ENCODE results near the gene CCNYL1.
"Not testable (repeated sequence)": the region's sequence is repeated elsewhere in the genome, so short reads cannot be mapped to it uniquely, and the experiment has no call there.

The CCNYL1 gene

GRCh38 chr2:207716056-207716455, 4.6 kb downstream of the CCNYL1 start:
- Histone ChIP-seq H3K4me3 (no peak overlapping the region), H3K36me3 (no peaks in the 10 kb centered on the region), H3K27me3 (no peaks in the 10 kb centered on the region), H3K9me3 (no peaks in the 10 kb centered on the region), H3K4me1 (peaks cover 0 to 23% (median 8%) of the 10 kb centered on the region in 4 donors), H3K27ac (no peak overlapping the region)
- intact Hi-C loops (cut with DNase I; ENCODE audit: low total_unique reads), result loop anchor here (10.0 kb wide), 1 partner anchor 91 kb away; the partner anchor contains the start of gene METTL21A
- TF ChIP-seq CTCF (IDR thresholded peaks at IDR 0.05), result no peak
- no peak for DNase-seq

DNA sequence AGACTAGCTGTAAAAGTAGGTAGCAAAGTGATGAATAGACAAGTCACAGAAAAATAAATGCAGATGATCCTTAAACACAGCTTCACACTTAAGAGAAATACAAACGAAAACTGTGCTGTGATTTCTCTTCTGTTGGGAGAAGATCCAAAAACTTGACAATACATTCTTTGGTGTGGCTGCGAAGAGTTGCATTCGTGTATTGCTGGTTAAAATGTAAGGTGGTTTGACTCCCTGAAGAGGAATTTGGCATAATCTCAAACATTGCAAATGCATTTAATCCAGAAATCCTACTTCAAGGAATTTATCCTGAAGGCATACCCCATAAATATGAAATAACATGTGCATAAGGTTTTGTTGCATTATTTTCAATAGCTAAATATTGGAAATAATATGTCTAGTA, 7.1 kb downstream of the CCNYL1 start:
- intact Hi-C loops (cut with DNase I; ENCODE audit: low total_unique reads), result loop anchor here (10.0 kb wide), 1 partner anchor 94 kb away; the partner anchor contains the start of gene METTL21A
- Histone ChIP-seq H3K27ac (no peak overlapping the region), H3K4me1 (peaks cover 0 to 10% (median 2%) of the 10 kb centered on the region in 4 donors), H3K27me3 (no peaks in the 10 kb centered on the region), H3K9me3 (no peaks in the 10 kb centered on the region), H3K4me3 (no peak overlapping the region), H3K36me3 (no peaks in the 10 kb centered on the region)
- TF ChIP-seq CTCF (IDR thresholded peaks at IDR 0.05), result no peak
- DNase-seq, result no peak

DNA sequence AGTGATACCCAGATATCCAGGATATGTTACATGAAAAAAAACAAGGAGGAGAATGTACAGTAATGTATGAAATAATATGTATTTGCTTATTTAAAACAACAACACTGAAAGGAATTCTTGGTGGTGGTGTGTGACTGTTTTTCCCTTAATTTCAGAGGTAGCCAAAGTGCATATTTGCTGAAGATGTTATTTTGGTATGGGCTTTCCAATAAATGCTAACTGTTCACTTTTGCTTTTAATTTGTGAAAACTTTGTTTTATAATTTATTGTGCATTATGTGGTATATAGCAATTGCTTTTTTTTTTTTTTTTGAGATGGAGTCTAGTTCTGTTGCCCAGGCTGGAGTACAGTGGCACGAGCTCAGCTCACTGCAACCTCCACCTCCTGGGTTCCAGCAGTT, 7.6 kb downstream of the CCNYL1 start:
- TF ChIP-seq CTCF (IDR thresholded peaks at IDR 0.05), result no peak
- Histone ChIP-seq H3K9me3 (no peaks in the 10 kb centered on the region), H3K27me3 (no peaks in the 10 kb centered on the region), H3K27ac (no peak overlapping the region), H3K4me1 (peaks cover 0 to 7% (median 2%) of the 10 kb centered on the region in 4 donors), H3K36me3 (no peaks in the 10 kb centered on the region), H3K4me3 (no peak overlapping the region)
- intact Hi-C loops (cut with DNase I; ENCODE audit: low total_unique reads), result loop anchor here (10.0 kb wide), 1 partner anchor 94 kb away; the partner anchor contains the start of gene METTL21A
- no peak for DNase-seq

DNA sequence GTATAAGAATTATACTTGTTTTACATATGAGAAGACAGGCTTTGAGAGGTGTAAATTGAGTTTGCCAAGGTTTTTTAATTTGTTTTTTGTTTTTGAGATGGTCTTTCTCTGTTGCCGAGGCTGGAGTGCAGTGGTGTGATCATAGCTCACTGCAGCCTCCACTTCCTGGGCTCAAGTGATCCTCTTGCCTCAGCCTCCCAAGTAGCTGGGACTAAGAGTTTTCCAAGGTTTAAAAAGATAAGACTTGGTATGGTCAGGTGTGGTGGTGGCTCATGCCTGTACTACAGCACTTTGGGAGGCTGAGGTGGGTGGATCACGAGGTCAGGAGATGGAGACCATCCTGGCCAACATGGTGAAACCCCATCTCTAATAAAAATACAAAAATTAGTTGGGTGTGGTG, 8.2 kb downstream of the CCNYL1 start:
- not testable (repeated sequence) for H3K27ac ChIP-seq, H3K4me3 ChIP-seq, H3K27me3 ChIP-seq, H3K4me1 ChIP-seq, H3K9me3 ChIP-seq, DNase-seq, H3K36me3 ChIP-seq
- intact Hi-C loops (cut with DNase I; ENCODE audit: low total_unique reads), result loop anchor here (10.0 kb wide), 1 partner anchor 95 kb away; the partner anchor contains the start of gene METTL21A

GRCh38 chr2:207720517-207721187, 9.2 kb downstream of the CCNYL1 start:
- no peaks in the 10 kb centered on the region for H3K27me3 ChIP-seq
- intact Hi-C loops (cut with DNase I; ENCODE audit: low total_unique reads), result no loop called here
- peaks cover 0 to 7% (median 2%) of the 10 kb centered on the region in 4 donors for H3K4me1 ChIP-seq
- no peaks in the 10 kb centered on the region for H3K36me3 ChIP-seq
- no peak for TF ChIP-seq CTCF (IDR thresholded peaks at IDR 0.05)
- DNase-seq, result no peak
- no peak overlapping the region for H3K4me3 ChIP-seq
- H3K9me3 ChIP-seq, result no peaks in the 10 kb centered on the region
- no peak overlapping the region for H3K27ac ChIP-seq

DNA sequence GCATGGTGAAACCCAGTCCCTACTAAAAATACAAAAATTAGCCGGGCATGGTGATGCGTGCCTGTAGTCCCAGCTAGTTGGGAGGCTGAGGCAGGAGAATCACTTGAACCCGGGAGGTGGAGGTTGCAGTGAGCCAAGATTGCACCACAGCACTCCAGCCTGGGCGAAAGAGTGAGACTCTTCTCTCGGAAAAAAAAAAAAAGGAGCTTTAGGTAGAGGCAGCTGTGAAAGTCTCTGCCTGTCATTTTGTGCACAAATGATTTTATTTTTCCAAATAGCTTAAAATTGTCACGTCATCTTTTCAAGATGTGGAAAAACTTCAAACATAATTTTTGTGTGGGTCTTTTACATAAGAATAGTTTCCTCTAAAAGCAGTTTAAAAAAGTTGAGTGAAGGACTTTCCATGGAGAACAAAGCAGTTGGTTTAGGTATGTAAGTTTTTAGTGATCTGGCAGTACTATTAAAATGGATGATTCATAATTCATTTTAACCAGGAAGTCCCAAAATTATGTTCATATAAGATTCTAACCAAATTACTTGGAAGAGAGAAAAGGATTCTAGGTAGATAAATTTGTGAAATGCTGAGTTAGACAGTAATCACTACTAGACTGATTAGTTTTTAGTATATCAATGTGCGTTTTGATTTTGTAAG, 11.5 kb downstream of the CCNYL1 start:
- no peak for TF ChIP-seq CTCF (IDR thresholded peaks at IDR 0.05)
- Histone ChIP-seq H3K9me3 (no peaks in the 10 kb centered on the region), H3K27me3 (no peaks in the 10 kb centered on the region), H3K4me1 (peaks cover 0 to 3% (median 0%) of the 10 kb centered on the region in 4 donors), H3K27ac (no peak overlapping the region), H3K36me3 (no peaks in the 10 kb centered on the region), H3K4me3 (no peak overlapping the region)
- no peak for DNase-seq
- intact Hi-C loops (cut with DNase I; ENCODE audit: low total_unique reads), result no loop called here

GRCh38 chr2:207723425-207723787, 12.0 kb downstream of the CCNYL1 start:
- DNase-seq; H3K27me3 ChIP-seq; intact Hi-C loops (cut with DNase I; ENCODE audit: low total_unique reads); H3K36me3 ChIP-seq; H3K4me3 ChIP-seq; H3K4me1 ChIP-seq; H3K9me3 ChIP-seq; H3K27ac ChIP-seq: not testable (repeated sequence)

Measured in tibial artery (tissue), 4 donors.